H1 (cell line): ENCODE results near the gene ZNF223. TPM values are rescaled to one million over a fixed set of nuclear protein-coding genes. Genes with fewer than 3 reads are reported as not detected.
A peak's percentile ranks its signal among the peaks of the same experiment; 100 is the strongest.

Source experiments
- CTCF ChIA-PET: fragments of 300-600 bp; sonication (Branson Sonifier 250); formaldehyde crosslinking; loops from one replicate; lab custom pipeline; 2021; ENCODE audit not compliant: partially characterized antibody; lab: Charles Lee
- POLR2A ChIA-PET: fragments of 300-600 bp; sonication (Branson Sonifier 250); formaldehyde crosslinking; loops from one replicate; lab custom pipeline; 2021; ENCODE audit warnings: inconsistent platforms; ENCODE audit not compliant: partially characterized antibody; lab: Charles Lee
- DNase-seq, 2 experiments: peaks; one replicate each; pipeline versions ENCODE4 v3.0.0 to v3.0.0-alpha.2; 2010 to 2022; ENCODE audit warnings: low spot score in 2 of 2, low read depth in 1 of 2, mixed read lengths in 1 of 2
- FAIRE-seq: peaks from 2 replicates; lab custom pipeline; 2011; peaks lifted over from hg19 to GRCh38; lab: Jason Lieb, UNC
- H2AFZ ChIP-seq: 2 replicates; pipeline ENCODE4 v1.8.1; 2012; ENCODE audit warnings: low read length, inconsistent platforms
- H2AK5ac ChIP-seq: 2 replicates; pipeline ENCODE4 v1.6.1; 2013; ENCODE audit warnings: low read depth, low read length
- H2BK120ac ChIP-seq: replicated peaks from 2 replicates; pipeline ENCODE3; 2013; ENCODE audit warnings: low read depth, low read length, inconsistent platforms
- H2BK12ac ChIP-seq: 2 replicates; pipeline ENCODE4 v1.6.1; 2013; ENCODE audit warnings: low read depth, low read length
- H2BK15ac ChIP-seq: 2 replicates; pipeline ENCODE4 v1.6.1; 2013; ENCODE audit warnings: low read length
- H2BK20ac ChIP-seq: 2 replicates; pipeline ENCODE4 v1.6.1; 2013; ENCODE audit warnings: low read length
- H2BK5ac ChIP-seq: 2 replicates; pipeline ENCODE4 v1.6.1; 2013; ENCODE audit warnings: low read depth, low read length
- H3K14ac ChIP-seq: 2 replicates; pipeline ENCODE4 v1.6.1; 2013; ENCODE audit warnings: inconsistent platforms; ENCODE audit not compliant: insufficient read length
- H3K18ac ChIP-seq: 2 replicates; pipeline ENCODE4 v1.6.1; 2013; ENCODE audit warnings: low read length; ENCODE audit errors: extremely low read depth
- H3K23ac ChIP-seq: 2 replicates; pipeline ENCODE4 v1.6.1; 2013; ENCODE audit warnings: inconsistent platforms; ENCODE audit not compliant: insufficient read length
- H3K23me2 ChIP-seq: 2 replicates; pipeline ENCODE4 v1.6.1; 2013; ENCODE audit warnings: low read depth, low read length
- H3K27ac ChIP-seq: 2 replicates; pipeline ENCODE4 v1.6.1; 2011; ENCODE audit warnings: low read depth, low read length, inconsistent platforms
- H3K27me3 ChIP-seq, 4 experiments: replicated peaks in 1 of 4; 1 replicate in 1 of 4; 2 replicates in 3 of 4; pipeline versions ENCODE4 v1.6.1 to v1.8.1; 2011 to 2013; ENCODE audit warnings: low read length in 3 of 4, mild to moderate bottlenecking in 3 of 4, inconsistent platforms in 2 of 4, mixed read lengths in 2 of 4, moderate library complexity in 1 of 4; ENCODE audit not compliant: control insufficient read depth in 3 of 4, insufficient read depth in 3 of 4; ENCODE audit errors: extremely low read depth in 1 of 4
- H3K36me3 ChIP-seq, 4 experiments: 2 replicates each; pipeline versions ENCODE4 v1.6.1 to v1.8.1; 2011 to 2013; ENCODE audit warnings: mild to moderate bottlenecking in 4 of 4, low read length in 3 of 4, moderate library complexity in 2 of 4, control low read depth in 1 of 4, inconsistent platforms in 1 of 4; ENCODE audit not compliant: insufficient read depth in 4 of 4, control insufficient read depth in 2 of 4
- H3K4ac ChIP-seq: replicated peaks from 2 replicates; pipeline ENCODE3; 2013; ENCODE audit warnings: low read length, low read depth, mixed read lengths, inconsistent platforms; ENCODE audit not compliant: insufficient read length
- H3K4me1 ChIP-seq, 4 experiments: replicated peaks in 1 of 4; 1 replicate in 1 of 4; 2 replicates in 3 of 4; pipeline versions ENCODE4 v1.6.1 to v1.8.1; 2011 to 2013; ENCODE audit warnings: low read length in 3 of 4, inconsistent platforms in 2 of 4, mixed read lengths in 1 of 4; ENCODE audit not compliant: insufficient read depth in 4 of 4, control insufficient read depth in 3 of 4
- H3K4me2 ChIP-seq, 2 experiments: 2 replicates each; pipeline versions ENCODE4 v1.6.1 to v1.8.1; 2011 to 2013; ENCODE audit warnings: low read depth in 2 of 2, low read length in 2 of 2, control low read depth in 1 of 2, inconsistent platforms in 1 of 2, mild to moderate bottlenecking in 1 of 2; ENCODE audit not compliant: insufficient read depth in 1 of 2
- H3K4me3 ChIP-seq, 4 experiments: fragments of 200-600, 300-600 bp in 1 of 4; sonication (generic), shearing (Covaris generic), sonication (Bioruptor Twin) in 1 of 4; 2 replicates each; pipeline versions ENCODE4 v1.5.1 to v1.8.1; 2011 to 2016; ENCODE audit warnings: low read length in 4 of 4, low read depth in 3 of 4, control low read depth in 2 of 4, inconsistent platforms in 2 of 4, mild to moderate bottlenecking in 2 of 4, mixed read lengths in 1 of 4, moderate library complexity in 1 of 4; ENCODE audit not compliant: insufficient read depth in 2 of 4; ENCODE audit errors: extremely low read depth in 1 of 4
- H3K56ac ChIP-seq: replicated peaks from 2 replicates; pipeline ENCODE3; 2013; ENCODE audit warnings: low read depth, mild to moderate bottlenecking, mixed read lengths, low read length, inconsistent platforms; ENCODE audit not compliant: insufficient read length
- H3K79me1 ChIP-seq: 2 replicates; pipeline ENCODE4 v1.6.1; 2013; ENCODE audit warnings: low read depth, low read length, control low read depth
- H3K79me2 ChIP-seq, 2 experiments: 2 replicates each; pipeline versions ENCODE4 v1.6.1 to v1.8.1; 2012 to 2013; ENCODE audit warnings: low read length in 2 of 2, mild to moderate bottlenecking in 2 of 2, inconsistent platforms in 1 of 2; ENCODE audit not compliant: insufficient read depth in 2 of 2, control insufficient read depth in 1 of 2
- H3K9ac ChIP-seq, 4 experiments: replicated peaks in 1 of 4; 1 replicate in 1 of 4; 2 replicates in 3 of 4; pipeline versions ENCODE4 v1.6.1 to v1.8.1; 2011 to 2013; ENCODE audit warnings: low read depth in 3 of 4, low read length in 3 of 4, control low read depth in 2 of 4, mild to moderate bottlenecking in 2 of 4, moderate library complexity in 2 of 4, inconsistent platforms in 1 of 4; ENCODE audit errors: extremely low read depth in 1 of 4
- H3K9me3 ChIP-seq, 2 experiments: 2 replicates each; pipeline versions ENCODE4 v1.6.1 to v1.8.1; 2012 to 2013; ENCODE audit warnings: mild to moderate bottlenecking in 2 of 2, moderate library complexity in 2 of 2, control low read depth in 1 of 2, inconsistent platforms in 1 of 2, low read depth in 1 of 2, low read length in 1 of 2, mixed read lengths in 1 of 2; ENCODE audit not compliant: insufficient read depth in 2 of 2
- H4K20me1 ChIP-seq, 2 experiments: replicated peaks in 1 of 2; 2 replicates each; pipeline versions ENCODE3 to v1.8.1; 2011 to 2013; ENCODE audit warnings: inconsistent platforms in 2 of 2, low read length in 2 of 2, mild to moderate bottlenecking in 1 of 2; ENCODE audit not compliant: insufficient read depth in 2 of 2, control insufficient read depth in 1 of 2
- H4K5ac ChIP-seq: 2 replicates; pipeline ENCODE4 v1.6.1; 2013; ENCODE audit warnings: low read length, low read depth, mixed read lengths, inconsistent platforms; ENCODE audit not compliant: insufficient read length
- H4K8ac ChIP-seq: 2 replicates; pipeline ENCODE4 v1.8.0; 2013; ENCODE audit warnings: mild to moderate bottlenecking, moderate library complexity, low read length, inconsistent platforms; ENCODE audit not compliant: insufficient read depth; ENCODE audit errors: extremely low read depth
- H4K91ac ChIP-seq: replicated peaks from 2 replicates; pipeline ENCODE3; 2013; ENCODE audit warnings: low read length, mixed read lengths, inconsistent platforms; ENCODE audit not compliant: insufficient read length
- PHF8 ChIP-seq: fragments of 200-600 bp; sonication (generic); conservative IDR thresholded peaks from 2 replicates; pipeline ENCODE4 v1.7.1; 2012; ENCODE audit warnings: low read depth, mild to moderate bottlenecking, inconsistent platforms, low read length, moderate library complexity
- POLR2A ChIP-seq, 2 experiments: IDR thresholded peaks; 1 replicate in 1 of 2; 2 replicates in 1 of 2; pipeline ENCODE4 v1.6.1; 2011; ENCODE audit warnings: low read depth in 2 of 2, low read length in 2 of 2, mild to moderate bottlenecking in 2 of 2; ENCODE audit errors: control extremely low read depth in 1 of 2
- WGBS, 2 experiments: shearing (Covaris generic) in 1 of 2; methylation state at CpG; one replicate each; pipeline versions ENCODE4 v1.1.6 to v1.1.7; 2013 to 2015; ENCODE audit warnings: low lambda C conversion rate in 2 of 2, mixed read lengths in 2 of 2, inconsistent platforms in 1 of 2, low coverage in 1 of 2, missing lambda C conversion rate in 1 of 2; ENCODE audit not compliant: insufficient replicate concordance in 2 of 2, insufficient coverage in 1 of 2, insufficient read length in 1 of 2; ENCODE audit errors: extremely low coverage in 1 of 2, missing lambda C conversion rate in 1 of 2; 5-methylcytosine and 5-hydroxymethylcytosine counted together
- polyA plus RNA-seq, 7 experiments: library from polyadenylated mRNA; depleted of rRNA in 3 of 7; stranded (reverse) in 5 of 7; unstranded in 2 of 7; fragments of >200 nt in 5 of 7; fragments of 200-250 nt in 2 of 7; gene quantifications; 1 replicate in 5 of 7; 2 replicates in 1 of 7; 4 replicates in 1 of 7; pipeline versions ENCODE4 v1.2.1 to v1.2.3, GENCODE V29; 2011 to 2013; ENCODE audit warnings: missing spikeins in 2 of 7, mixed read lengths in 2 of 7
- total RNA-seq: library from RNA; stranded (reverse); fragmentation: NEBNext Ultra II Directional; extraction: Animal tissue kit (Norgen Biotek cat#: 25700); gene quantifications from 2 replicates; pipeline ENCODE4 v1.2.1, GENCODE V29; 2021

The ZNF223 gene
- total and polyA plus RNA-seq, 2 of the 8 experiments (the other 6 are each of a cell fraction or from before 2014, with no cell fraction given): 1.7 to 4.3 TPM

- Histone ChIP-seq H3K23me2 (peaks cover 9% of the 10 kb centered on the region), H3K27ac (no peak overlapping the region), H3K36me3 (peaks cover 0 to 7% (median 2%) of the 10 kb centered on the region in 4 experiments; a peak in 4 of 8 replicates), H3K9me3 (peaks cover under 1 to 5% of the 10 kb centered on the region in 2 experiments; a peak in 2 of 4 replicates), H3K79me1 (no peaks in the 10 kb centered on the region), H2BK120ac (no peak overlapping the region), H3K4me1 (peaks cover 0 to 3% (median 0%) of the 10 kb centered on the region in 4 experiments; a peak in 2 of 7 replicates), H3K23ac (no peak overlapping the region), H2BK12ac (no peak overlapping the region), H2AFZ (peak overlapping the region; percentile 93), H4K5ac (no peak overlapping the region), H3K56ac (no peak overlapping the region), H3K18ac (no peak overlapping the region), H3K4ac (no peak overlapping the region), H4K8ac (no peak overlapping the region; the same call in 1 of the 2 replicates), H3K14ac (no peak overlapping the region), H4K20me1 (no peaks in the 10 kb centered on the region), H4K91ac (no peak overlapping the region), H3K9ac (peak overlapping the region in 1 of 4 experiments; percentile 11; a peak in 1 of 7 replicates), H3K4me2 (peak overlapping the region; percentile 80 to 87), H3K4me3 (peak overlapping the region; percentile 85 to 96 (median 91)), H3K27me3 (no peaks in the 10 kb centered on the region), H2BK15ac (no peak overlapping the region), H2BK20ac (no peak overlapping the region), H2AK5ac (no peak overlapping the region), H2BK5ac (no peak overlapping the region), H3K79me2 (no peaks in the 10 kb centered on the region)
- 19% methylated on average over 15 of the region's 15 CpGs; no CpG with 5 or more reads in 1 of the 2 experiments for WGBS, 2 experiments
- DNase-seq (peak in 1 of 2 experiments; percentile 44), FAIRE-seq (no peak)
- CTCF ChIA-PET: no interaction called here
- POLR2A ChIA-PET: interaction anchor here (1.3 kb wide), 1 partner anchor 20 kb away, joined by 3 read pairs; the partner anchor contains the start of gene ZNF155
- TF ChIP-seq POLR2A (IDR thresholded peaks at IDR 0.05; ENCODE audit: control extremely low read depth in 1 of 2, low read depth in 2 of 2, low read length in 2 of 2) (no peak), PHF8 (no peak)
Observed at GRCh38 chr19:44003461-44004009, 48.3 kb upstream of the ZNF223 start.
